Measurements from ENCODE around the gene RPTOR.

RPTOR gene

DNA sequence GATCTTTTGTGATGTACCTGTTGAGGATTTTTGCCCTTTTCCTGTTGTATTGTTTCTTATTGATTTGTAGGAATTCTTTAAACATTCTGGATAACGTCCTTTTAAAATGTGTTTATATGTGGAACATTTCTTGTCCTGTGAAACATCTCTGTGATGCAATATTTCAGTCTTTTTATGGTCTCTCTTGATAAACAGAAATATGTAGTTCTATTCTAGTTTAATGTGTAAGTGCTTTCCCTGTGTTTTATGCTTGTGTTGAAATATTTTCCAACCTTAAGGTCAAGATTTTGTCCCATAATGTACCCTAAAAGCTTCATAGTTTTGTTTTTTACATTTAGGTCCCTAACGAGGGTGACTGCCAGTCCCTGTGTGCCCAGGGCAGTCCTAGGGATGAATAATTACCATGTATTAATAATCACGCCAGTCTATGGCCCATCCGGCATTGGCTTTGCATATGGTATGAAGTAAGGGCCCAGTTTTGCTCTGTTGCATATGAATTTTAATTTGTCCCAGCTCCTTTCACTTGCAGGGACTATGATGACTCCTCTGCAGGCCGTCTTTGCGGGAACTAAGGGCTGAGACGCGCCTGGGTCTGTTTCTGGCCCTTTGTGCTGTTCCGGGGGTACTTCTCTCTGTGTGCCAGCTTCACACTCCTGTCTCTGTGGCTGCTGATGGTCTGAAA, 44.2 kb downstream of the RPTOR start:
- no peak overlapping the region for H3K4me3 ChIP-seq (ENCODE audit: low read depth, low read length)

GRCh38 chr17:80591788-80592187, 47.1 kb downstream of the RPTOR start:
- no peak overlapping the region for H3K4me3 ChIP-seq (ENCODE audit: low read depth, low read length)

DNA sequence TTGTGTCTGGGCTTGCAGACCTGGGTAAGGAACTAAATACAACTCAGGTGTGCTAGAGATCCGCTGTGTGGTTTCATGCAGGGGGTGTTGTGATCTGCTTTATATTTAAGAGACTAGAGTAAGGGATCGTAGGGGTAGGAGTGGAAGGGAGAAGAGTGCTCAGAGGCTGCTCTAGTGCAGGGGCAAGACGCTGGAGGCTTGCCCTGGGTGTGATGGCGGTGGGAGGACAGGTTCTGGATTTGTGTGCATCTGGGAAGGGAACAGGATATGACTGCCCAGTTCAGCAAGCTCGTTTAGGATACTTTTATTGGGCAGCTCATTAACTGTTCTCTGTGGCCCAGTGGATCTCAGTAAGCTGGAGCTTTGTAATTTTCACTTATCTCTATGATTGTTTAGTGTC, 47.6 kb downstream of the RPTOR start:
- H3K4me3 ChIP-seq (ENCODE audit: low read depth, low read length) = no peak overlapping the region

DNA sequence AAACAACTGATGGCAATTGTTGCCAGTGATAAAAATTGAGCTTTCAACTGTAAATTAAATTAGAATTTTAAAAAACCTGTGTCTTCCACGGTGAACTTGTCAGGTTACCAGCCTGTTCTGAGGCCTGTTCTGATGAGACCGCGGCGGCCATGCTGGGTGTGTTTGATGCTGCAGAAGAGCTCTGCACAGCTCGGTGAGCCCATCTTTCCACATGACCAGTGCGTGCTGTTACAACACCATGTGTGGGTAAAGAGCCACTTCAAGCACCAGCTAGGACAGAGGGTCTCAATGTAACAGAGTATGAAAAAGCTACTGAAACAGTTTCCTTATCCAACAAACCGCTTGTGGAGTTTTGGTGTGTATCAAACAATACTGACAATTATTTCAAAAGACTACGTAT, 48.5 kb downstream of the RPTOR start:
- no peak overlapping the region for H3K4me3 ChIP-seq (ENCODE audit: low read depth, low read length)

DNA sequence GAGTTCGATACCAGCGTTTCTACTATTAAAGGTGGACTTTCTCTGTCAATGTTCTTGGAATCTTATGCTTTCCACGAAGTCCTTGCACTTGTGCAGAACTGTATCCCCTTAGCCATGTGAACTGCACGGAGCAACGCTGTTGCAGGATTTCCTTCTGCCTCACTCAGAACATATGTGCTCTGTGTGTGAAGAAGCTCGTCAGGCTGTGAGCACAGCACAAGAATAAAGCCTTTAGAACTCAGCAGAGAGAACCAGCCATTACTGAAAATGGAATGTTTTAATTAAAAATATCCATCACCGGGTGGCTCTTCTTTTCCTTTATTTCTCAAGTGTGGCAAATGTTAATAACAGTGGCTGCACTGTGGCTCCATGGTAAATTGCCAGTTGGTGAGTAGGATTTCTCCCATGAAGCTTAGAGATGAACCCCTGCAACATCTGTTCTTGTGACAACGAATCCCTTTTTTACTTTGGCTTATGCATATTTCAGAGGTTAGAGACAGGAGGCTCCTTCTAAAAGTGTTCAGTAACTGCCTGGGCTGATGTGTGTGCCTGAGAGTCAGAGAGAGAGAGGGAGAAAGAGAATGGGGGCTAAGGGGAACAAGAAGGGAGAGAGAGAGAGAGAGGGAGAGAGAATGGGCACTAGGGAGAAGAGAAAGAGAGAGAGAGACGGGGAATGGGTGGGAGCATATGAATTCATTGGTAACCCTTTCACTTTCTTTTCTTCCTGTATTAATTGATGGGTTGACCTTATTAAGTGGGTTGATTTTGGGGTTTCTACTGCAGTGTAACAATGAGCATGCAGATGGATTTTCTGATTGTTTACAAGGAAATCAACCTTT, 50.0 kb downstream of the RPTOR start:
- no peak overlapping the region for H3K4me3 ChIP-seq (ENCODE audit: low read depth, low read length)

DNA sequence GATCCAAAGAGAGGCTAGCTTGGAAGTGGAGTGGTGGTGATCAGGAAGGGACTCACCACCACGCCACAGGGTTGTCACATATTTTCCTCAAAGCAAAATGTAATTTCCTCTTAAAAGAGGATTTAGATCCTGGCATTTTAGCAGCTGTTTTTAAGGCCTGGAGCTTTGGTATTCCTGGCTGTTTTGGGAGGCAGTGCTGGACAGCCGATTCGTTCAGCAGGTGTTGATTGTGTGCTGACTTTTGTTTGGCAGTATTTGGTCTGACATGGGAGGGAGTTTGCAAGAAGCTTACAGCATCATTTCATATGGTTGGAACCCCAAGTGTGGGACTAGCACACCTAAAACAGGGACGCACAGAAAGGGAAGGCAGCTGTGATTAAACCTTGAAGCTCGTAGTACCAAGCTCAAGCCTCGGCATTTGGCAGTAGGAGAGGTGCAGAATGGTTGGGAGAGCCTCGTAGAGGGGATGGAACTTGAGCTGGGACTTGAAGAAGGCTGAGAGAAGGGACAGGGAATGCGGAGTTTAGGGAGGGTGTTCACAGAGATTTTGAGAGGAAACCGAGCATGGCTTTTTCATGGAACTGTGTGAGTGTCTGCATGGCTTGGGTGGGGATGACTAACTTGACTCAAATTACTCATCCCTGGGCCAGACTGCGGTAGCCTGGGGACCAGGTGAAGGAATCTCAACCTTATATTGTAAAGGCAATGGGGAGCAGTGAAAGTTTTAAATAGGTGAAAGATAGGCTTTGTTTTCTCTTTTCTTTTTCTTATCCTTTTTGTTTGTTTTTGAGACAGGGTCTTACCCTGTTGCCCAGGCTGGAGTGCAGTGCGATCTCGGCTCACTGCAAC, 52.3 kb downstream of the RPTOR start:
- H3K4me3 ChIP-seq (ENCODE audit: low read depth, low read length) = no peak overlapping the region

DNA sequence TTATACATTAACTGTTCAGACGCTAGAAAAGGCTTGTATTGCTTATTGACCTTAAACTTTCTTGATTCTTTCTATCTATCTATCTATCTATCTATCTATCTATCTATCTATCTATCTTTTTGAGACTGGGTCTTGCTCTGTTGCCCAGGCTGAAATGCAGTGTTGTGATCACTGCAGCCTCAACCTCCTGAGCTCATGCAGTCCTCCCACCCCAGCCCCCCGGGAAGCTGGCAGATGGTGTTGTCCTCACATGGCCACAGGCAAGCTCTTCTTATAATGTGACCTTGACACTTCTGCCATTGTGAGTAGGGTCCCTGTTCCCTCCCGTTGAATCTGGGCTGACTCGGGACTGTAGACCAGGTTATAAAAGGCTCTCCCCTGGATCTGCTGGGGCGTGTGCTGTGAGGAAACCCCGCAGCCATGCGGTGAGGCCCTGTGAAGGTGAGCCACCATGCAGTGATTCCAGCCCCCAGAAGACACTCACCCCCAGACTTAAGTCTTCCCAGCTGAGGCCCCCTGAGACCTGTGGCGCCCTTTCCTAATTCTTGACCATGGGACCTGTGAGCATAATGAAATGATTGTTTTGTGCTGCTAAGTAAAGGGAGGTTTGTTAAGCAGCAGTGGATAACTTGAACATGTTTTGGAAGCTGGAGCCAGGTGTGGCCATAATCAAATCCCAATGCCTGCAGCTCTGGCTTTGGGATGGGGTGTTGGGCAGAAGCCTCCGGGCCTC, 54.3 kb downstream of the RPTOR start:
- no peak overlapping the region for H3K4me3 ChIP-seq (ENCODE audit: low read depth, low read length)

- H3K4me3 ChIP-seq (ENCODE audit: low read depth, low read length) = no peak overlapping the region
Observed at GRCh38 chr17:80599546-80600305, 55.1 kb downstream of the RPTOR start.

DNA sequence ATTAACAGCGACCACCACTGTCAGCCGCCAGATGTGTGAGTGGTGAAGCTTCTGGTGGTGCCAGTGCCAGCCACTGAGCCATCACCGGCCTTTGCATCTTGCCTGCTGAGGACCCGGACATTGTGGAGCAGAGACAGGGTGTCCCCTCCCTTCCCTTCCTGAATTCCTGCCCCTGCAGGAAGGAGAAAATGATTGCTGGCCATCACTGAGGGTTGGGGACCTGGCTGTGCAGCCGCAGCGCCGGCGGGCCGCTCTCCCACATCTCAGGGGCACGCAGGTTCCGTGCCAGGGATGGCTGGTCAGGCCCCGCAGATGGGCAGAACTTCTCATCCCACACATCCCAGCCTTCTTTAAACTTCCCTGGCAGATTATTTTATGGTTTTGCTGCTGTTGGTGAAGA, 56.5 kb downstream of the RPTOR start:
- no peak overlapping the region for H3K4me3 ChIP-seq (ENCODE audit: low read depth, low read length)

DNA sequence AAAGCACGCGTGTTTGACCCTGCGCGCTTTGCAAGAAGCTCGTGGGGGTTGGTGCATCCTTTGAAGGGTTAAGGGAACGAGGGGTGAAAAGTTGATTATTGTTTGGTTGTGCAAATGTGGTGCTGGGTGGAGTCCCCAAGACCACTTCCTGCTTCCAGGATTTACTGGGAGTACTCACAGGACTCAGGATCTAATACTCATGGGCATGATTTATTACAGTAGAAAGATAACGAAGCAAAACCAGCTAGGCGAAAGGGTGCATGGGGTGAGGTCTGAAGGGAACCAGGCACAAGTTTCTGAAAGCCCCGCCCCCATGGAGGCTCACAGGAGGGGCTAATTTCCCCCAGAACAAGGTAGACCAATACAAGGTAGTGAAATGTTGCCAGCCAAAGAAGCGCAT, 58.8 kb downstream of the RPTOR start:
- H3K4me3 ChIP-seq (ENCODE audit: low read depth, low read length) = no peak overlapping the region

DNA sequence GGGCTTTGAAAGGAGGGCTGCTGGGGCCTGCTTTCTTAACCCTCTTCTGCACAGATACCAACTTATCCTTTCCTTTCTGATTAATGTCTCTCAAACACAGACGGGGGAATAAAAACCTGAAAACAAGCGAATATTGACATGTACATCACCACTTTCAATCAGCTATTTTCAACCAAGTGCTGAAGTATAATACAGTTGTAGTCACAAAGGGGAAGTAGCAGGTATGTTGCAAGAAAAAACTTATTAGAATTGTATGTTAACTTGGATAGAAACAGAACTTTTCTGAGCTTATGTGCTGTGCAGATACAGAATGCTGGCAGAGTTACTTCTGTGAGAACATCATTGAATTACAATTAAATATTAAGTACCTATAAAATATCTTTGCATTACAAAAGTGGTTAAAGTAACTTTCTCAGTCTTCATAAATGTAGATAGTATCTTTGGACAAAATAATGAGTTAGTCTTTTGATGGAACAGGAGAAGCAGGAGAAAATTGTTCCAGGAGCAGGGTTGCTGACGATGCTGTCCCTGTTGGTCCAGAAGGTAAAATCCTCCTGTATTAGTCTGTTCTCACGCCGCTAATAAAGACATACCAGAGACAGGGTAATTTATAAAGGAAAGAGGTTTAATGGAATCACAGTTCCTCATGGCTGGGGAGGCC, 59.5 kb downstream of the RPTOR start:
- no peak overlapping the region for H3K4me3 ChIP-seq (ENCODE audit: low read depth, low read length)

GRCh38 chr17:80604670-80605010, 60.0 kb downstream of the RPTOR start:
- no peak overlapping the region for H3K4me3 ChIP-seq (ENCODE audit: low read depth, low read length)

GRCh38 chr17:80605326-80606066, 60.9 kb downstream of the RPTOR start:
- no peak overlapping the region for H3K4me3 ChIP-seq (ENCODE audit: low read depth, low read length)

DNA sequence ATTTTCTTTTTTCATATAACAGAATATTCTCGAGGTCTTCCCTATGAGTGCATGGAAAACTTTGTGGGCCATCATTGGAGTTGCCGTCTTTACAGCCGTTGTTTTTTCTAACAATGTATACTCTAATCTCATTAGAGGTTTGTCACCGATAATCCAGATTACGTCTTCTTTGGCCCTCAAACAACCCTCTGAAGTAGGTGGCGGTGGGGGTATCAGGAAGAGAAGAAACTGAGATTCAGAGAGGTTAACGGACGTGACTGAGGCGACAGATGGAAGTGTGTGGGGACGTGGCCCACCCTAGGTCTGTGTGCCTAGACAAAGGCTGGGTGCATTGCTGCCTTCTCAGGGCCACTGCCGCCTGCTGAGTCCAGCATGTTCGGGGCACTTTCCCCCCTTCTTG, 63.7 kb downstream of the RPTOR start:
- H3K4me3 ChIP-seq (ENCODE audit: low read depth, low read length) = no peak overlapping the region

DNA sequence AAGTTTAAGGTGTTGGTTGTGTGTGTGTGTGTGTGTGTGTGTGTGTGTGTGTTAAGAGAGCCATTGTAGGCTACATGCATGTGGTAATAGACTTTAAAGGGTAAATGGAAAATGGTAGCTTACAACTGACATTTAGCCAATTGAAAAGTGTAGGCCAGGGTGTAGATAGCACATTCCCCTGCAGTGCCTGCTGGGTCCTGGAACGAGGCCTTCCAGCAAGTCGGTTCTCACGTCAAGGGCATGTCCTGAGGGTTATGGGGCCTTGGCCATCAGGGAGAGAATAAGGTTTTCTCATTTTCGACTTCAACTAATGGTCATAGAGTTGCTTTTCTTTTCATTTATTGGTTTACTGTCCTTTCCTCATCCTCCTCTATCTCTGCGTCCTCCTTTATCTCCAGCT, 65.1 kb downstream of the RPTOR start:
- no peak overlapping the region for H3K4me3 ChIP-seq (ENCODE audit: low read depth, low read length)

DNA sequence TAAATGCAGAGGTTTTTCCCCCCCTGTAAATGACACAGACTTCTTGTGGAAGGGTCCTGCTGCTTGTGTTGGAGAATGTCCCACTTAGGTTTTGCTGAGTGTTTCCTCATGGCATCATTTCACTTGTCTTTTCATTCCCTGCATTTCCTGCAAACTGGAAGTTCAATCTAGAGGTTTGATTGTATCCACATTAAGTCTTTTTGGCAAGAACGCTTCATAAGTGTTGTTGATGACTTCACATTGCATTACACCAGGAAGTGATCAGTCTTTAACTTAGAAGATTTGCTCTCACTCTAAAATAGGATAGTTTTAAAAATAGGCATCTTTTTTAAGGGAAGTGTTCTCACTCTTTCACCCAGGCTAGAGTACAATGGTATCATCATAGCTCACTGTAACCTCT, 67.2 kb downstream of the RPTOR start:
- H3K4me3 ChIP-seq (ENCODE audit: low read depth, low read length) = no peak overlapping the region

GRCh38 chr17:80612997-80613731, 68.5 kb downstream of the RPTOR start:
- H3K4me3 ChIP-seq (ENCODE audit: low read depth, low read length) = no peak overlapping the region

- no peak overlapping the region for H3K4me3 ChIP-seq (ENCODE audit: low read depth, low read length)
Observed at GRCh38 chr17:80613732-80614071, 69.1 kb downstream of the RPTOR start.
